SH-SY5Y (cell line): Measurements from ENCODE around the gene LGI4.

Experiments
- GATA2 ChIP-seq: IDR thresholded peaks from 2 replicates; pipeline ENCODE4 v1.6.1; 2011; ENCODE audit warnings: mild to moderate bottlenecking, low read depth, low read length
- GATA3 ChIP-seq: IDR thresholded peaks from 2 replicates; pipeline ENCODE4 v1.6.1; 2011; ENCODE audit warnings: low read depth, mild to moderate bottlenecking, low read length, moderate library complexity

LGI4 gene

DNA sequence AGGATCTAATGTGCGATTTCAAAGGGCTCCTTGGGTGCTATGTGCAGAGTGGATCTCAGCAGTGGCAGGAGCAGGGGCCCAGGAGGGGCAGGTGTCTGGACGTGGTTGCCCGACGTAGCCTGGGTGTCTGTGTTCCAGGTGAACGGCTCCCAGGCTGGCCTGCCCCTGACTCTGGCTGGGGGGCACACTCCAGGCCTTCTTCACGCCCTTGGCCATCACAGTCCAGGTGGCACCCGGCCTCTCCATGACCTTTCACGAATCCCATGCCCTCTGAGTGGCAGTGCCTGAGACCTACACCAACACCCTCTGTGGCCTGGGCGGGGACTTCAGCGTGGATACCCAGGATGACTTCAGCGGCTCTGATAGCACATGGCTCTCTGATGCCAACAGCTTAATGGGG, 30.5 kb downstream of the LGI4 start:
- TF ChIP-seq GATA3 = no peak
- TF ChIP-seq GATA2 = no peak

DNA sequence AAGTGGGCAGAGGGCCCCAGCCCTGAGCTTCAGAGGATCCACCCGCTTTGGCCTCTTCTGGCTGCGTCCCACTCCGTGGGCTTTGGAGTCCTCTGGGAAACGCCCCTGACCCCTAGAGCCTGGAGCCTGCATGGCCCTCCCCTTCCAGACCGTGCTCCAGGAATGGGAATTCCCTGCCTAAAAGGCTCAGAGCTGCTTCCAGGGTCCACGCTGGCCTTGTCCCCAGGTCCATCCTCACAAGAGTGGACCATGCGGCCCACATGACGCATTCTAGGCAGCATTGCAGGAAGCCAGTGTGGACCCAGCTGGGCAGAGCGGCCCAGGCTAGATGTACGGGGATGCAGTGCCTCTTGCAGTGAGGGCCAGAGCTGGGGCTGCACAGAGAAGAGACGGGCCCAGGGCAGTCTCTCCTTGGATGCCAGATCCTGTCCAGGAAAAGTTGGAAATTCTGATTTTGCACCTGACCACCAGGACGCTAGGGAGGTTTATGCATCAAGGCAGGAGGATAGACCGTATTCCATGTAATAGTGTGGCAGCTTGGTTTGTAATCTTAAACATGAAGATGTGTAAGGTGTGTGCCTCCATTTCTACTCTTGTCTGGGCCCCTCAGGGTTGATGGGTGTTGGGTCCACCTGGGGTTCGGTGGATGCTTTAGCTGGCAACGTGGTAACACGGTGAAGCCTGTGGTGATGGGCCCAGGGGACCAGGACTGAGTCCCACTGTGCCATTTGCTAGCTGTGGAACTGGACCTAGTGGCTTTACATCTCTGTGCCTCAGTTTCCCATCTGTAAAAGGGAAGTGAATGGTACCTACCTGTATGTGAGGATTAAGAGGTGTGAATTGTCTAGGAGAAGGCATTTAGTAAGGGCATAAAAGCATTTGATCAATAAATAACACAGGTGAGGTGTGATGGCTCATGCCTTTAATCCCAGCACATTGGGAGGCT, 34.0 kb downstream of the LGI4 start:
- no peak for TF ChIP-seq GATA3

DNA sequence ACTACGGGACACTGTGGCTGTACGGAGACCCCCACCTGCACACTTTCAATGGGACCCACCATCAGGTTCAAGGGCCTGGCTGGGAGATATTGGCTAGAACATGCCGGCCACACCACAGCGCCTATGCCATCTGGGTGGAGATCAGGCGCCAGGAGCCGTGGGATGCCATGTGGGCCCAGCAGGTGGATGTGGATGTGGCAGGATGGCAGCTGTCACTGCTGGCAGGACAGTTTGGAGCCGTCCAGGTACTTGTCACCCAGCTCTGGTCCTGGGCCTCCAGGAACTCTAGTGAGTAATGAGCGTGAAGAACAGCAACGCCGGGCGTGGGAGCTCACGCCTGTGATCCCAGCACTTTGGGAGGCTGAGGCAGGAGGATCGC, 35.0 kb downstream of the LGI4 start:
- TF ChIP-seq GATA2 = no peak
- no peak for TF ChIP-seq GATA3

DNA sequence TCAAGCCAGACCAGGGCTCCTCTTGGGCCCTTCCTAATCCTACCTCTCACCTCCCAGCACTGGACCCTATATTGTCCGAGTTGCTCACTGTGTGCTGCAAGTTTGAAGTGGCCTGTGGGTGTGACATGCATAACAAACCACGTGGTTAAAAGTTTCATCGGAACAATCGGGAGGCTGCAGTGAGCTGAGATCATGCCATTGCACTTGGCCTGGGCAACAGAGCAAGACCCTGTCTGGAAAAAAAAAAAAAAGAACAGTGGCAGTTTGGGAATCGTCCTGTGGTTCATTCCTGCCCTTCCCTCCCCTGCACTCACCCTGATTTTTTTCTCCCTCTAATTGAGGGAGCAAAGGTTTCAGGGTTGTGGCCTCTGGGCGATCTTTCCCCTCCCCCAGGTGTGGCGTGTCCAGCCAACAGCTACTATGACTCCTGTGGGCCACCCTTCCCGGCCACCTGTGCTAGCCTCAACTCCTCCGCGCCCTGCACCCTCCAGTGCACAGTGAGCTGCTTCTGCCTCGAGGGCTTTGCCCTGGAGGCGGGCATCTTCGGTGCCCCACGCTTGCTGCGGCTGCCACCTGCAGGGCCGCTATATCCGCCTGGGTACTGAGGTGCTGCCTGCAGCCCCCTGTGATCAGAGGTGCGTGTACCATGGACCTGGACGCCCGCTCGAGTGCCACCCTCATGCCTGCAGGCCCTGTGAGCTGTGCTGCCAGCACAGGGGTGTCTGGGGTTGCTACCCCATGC, 35.5 kb downstream of the LGI4 start:
- TF ChIP-seq GATA3 (no peak), GATA2 (no peak)

DNA sequence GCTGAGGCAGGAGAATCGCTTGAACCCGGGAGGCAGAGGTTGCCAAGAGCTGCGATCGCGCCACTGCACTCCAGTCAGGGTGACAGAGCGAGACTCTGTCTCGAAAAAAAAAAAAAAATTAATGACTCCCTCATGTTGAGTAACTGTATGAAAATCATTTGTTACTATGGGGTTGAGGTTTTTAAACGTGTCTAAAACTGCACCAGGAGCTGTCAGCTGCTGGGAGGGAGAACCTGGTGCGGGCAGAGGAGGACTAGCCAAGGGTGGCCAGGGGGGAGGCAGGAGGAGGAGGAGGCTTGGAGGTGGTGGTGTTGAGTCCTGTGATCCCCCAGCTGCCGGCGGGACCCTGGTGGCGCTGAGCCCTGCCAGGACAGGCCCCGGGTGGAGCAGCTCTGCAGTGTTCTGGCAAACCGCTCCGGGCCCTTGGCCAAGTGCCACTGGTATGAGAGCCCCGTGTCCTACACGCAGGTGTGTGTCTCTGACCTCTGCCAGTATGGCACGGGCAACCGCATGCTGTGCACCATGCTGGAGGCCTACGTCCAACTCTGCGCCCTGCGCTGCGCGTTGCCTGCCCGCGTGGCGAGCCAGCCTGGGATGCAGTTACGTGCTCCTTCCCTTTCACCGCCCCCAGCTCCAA, 36.3 kb downstream of the LGI4 start:
- TF ChIP-seq GATA3 = no peak
- no peak for TF ChIP-seq GATA2

DNA sequence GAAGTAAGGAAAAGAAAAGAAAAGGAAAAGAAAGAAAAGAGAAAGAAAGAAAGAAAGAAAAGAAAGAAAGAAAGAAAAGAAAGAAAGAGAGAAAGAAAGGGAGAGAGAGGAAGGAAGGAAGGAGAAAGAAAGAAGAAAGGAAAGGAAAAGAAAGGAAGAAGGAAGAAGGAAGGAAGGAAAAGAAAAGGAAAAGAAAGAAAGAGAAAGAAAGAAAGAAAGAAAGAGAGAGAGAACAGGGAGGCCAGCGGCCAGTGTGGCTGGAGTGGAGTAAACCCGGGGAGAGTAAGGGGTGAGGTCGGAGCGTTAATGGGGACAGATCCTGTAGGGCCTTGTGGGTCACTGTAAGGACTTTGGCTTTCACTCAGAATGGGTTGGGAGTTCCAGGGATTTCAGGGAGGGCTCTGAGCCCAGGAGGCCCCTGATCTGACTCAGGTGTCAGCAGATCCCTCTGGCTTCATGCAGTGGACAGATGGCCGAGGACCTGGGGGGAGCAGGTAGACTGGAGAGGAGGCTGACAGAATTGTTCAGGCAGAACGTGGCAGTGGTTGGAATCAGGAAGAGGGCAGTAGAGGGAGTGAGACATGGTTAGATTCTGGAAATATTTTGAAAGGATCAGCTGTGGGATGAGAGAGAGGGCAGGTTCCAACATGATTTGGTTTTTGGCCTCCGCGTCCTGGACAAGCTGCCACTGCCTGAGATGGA, 39.0 kb downstream of the LGI4 start:
- TF ChIP-seq GATA2 (no peak), GATA3 (no peak)

DNA sequence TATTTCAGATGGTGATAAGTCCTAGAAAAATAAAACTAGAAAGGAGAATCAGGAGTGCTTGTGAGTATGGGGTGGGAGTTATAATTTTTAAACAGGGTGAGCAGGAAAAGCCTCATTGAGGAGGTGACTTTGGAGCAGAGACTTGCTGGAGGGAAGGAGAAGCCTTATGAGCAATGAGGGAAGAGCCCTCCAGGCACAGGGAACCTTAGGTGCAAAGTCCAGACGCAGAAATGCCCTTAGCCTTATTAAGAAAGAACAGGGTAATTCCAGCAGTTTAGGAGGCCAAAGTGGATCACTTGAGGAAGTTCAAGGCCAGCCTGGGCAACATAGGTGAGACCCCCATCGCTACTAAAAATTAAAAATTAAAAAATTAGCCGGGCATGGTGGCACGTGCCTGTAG, 40.2 kb downstream of the LGI4 start:
- TF ChIP-seq GATA2 (no peak), GATA3 (no peak)

DNA sequence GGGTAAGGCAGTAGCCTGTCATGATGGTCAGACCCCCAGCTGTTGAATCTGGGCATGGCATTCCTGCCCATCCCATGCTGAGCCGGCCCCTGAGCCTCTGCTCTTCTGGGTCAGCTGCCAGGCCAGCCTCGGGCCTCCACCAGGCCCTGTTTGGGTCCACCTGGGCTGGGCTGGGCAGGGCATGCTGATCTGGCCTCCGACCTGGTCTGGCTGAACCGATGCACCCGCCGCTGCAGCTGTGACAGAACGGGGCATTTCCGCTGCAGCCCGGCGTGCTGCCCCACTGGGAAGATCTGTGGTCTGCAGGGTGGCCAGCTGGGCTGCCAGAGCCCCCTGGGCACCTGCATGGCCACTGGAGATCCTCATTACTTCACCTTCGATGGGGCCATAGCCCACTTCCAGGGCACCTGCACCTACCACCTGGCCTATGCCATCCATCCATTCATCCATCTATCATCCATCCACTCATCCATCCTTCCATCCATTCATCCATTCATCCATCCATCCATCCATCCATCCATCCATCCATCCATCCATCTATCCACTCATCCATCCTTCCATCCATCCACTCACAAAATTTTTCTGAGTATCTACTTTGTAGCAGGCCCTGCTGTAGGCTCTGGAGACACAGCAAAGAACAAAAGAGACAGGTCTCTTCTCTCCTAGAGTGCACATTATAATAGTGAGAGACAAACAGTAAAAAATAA, 40.8 kb downstream of the LGI4 start:
- TF ChIP-seq GATA2 (0 out of 2 replicates have a peak, but pooled peaks have one; percentile 2), GATA3 (no peak)

DNA sequence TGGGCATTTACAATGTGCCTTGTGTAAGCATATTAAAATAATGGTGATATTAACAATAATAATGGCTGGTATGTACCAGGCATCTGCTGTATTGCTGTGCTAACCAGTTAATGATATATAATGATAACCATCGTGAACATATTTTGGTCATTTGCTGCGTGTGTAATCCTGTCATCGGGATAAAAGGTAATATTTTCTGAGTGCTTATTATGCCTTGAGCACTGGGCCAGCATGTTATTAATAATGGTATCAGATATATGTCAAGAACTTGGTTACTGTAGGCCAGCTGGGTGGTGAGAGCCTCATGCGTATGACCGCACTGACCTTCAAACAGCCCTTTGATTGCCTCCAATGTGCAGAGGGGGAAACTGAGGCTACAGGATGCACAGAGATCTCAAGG, 41.4 kb downstream of the LGI4 start:
- TF ChIP-seq GATA2 = 0 out of 2 replicates have a peak, but pooled peaks have one; percentile 35
- no peak; the same call in 1 of the 2 replicates for TF ChIP-seq GATA3

DNA sequence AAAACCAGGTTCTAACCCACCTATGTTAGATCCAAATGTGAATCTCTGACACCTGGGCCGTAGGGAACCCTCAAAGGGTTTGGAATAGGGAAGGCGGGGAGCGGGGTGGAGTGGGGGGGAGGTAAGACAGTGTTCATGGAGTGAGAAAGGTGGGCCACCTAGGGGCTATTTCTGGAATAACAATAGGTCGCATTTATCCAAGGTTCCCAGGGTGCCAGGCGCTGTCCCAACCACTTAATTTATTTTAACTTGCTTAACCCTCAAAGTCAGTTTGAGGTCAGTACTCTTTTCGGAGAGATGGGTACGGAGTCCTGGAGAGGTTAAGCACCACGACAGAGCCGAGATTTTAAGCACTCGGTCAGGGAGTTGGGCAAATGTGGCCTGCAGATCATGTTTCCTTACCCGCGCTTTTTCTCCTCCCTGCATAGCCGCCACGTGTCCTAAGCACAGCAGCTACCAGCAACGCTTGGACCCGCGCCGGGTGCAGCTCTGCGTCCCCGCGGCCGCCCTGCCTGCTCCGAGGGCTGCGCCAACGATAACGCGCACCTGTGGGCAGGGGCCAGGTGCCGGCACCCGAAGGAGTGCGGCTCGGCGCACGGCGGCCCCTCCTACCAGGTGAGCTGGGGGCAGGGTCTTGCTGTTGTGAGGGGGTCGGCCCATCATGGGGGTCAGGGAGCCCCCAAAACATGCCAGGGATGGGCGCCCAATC, 44.2 kb downstream of the LGI4 start:
- TF ChIP-seq GATA3 = no peak
- no peak for TF ChIP-seq GATA2

DNA sequence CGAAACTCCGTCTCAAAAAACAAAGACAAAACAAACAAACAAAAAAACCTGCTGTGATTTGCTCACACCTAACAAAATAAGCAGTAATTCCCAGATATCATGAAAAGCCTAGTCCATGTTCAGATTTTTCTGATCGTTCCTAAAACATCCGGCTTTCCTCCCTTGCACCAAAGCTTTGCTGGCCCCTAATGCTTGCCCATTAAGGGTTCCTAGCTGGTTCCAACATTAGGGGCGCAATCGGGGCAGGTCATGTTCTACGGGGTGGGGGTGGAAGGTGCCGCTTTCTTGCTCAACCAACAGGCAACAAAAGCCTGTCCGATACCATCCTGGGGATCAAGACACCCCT, 44.7 kb downstream of the LGI4 start:
- TF ChIP-seq GATA2 (no peak), GATA3 (no peak)

DNA sequence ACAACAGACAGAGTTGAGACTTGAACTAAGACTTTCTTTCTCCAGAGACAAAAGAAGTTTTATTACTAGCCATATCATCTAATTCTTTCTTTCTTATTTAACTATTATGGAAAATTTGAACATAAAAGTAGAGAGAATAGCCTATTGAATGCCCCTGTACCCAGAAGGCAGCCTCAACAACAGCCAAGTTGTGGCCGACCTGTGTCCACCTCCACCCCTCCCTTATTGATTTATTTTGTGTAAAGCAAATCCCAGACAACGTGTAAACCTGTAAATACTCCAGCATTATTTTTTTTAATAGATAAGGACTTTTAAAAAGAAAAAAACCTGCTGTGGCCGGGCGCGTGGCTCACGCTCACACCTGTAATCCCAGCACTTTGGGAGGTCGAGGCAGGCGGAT, 45.3 kb downstream of the LGI4 start:
- no peak for TF ChIP-seq GATA2
- no peak for TF ChIP-seq GATA3

DNA sequence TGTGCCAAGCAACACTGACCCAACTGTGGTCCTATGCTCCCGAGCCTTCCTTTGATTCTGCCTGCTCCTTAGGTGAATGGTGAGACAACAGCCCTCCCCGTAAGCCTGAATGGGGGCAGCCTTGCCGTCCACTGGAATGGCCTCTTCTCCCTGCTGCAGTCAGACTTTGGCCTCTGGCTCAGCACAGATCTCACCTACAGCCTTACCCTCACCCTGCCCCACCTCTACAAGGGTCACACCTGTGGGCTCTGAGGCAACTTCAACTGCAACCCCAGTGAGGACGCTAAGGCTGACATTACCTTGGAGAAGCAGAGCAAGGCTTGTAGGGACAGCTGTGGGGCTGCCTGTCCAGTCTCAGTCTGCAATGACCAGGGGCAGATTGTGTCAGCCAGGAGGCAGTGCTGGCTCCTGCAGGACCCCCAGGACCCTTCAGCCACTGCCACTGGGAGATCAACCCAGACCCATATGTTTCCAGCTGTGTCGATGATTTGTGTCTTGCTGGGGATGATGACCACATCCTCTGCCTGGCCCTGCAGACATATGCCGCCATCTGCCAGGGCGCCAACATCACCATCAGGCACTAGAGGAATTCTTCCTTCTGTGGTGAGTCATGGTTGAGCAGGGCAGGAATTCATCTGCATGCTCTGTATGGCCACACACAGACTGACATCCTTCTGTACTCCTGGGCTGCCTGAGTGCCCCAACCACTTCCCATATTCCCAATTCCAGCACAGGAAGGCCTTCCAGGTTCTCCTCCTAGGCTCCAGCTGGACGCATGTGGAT, 46.5 kb downstream of the LGI4 start:
- TF ChIP-seq GATA3 (no peak), GATA2 (no peak)
